Glutamatergic neuron (in vitro differentiated cells): Measurements from ENCODE around the gene ZNF837. TPM values are rescaled to one million over a fixed set of nuclear protein-coding genes. Genes with fewer than 3 reads are reported as not detected.
A peak's percentile ranks its signal among the peaks of the same experiment; 100 is the strongest.

Experiments
- DNase-seq: peaks from one replicate; pipeline ENCODE4 v3.0.0; 2022
- H3K27ac Mint-ChIP-seq: one replicate; pipeline ENCODE4 v1.8.0; 2020; ENCODE audit warnings: mild to moderate bottlenecking, mixed read lengths, inconsistent platforms; ENCODE audit not compliant: unreplicated experiment
- H3K27me3 Mint-ChIP-seq: one replicate; pipeline ENCODE4 v1.8.0; 2020; ENCODE audit warnings: mild to moderate bottlenecking, moderate library complexity, mixed read lengths, inconsistent platforms; ENCODE audit not compliant: unreplicated experiment
- H3K36me3 Mint-ChIP-seq: one replicate; pipeline ENCODE4 v1.8.0; 2020; ENCODE audit warnings: mild to moderate bottlenecking, mixed read lengths, inconsistent platforms; ENCODE audit not compliant: unreplicated experiment
- H3K4me1 Mint-ChIP-seq: one replicate; pipeline ENCODE4 v1.8.0; 2020; ENCODE audit warnings: mild to moderate bottlenecking, low read depth, mixed read lengths, inconsistent platforms; ENCODE audit not compliant: unreplicated experiment
- H3K4me3 Mint-ChIP-seq: one replicate; pipeline ENCODE4 v1.8.0; 2020; ENCODE audit warnings: mild to moderate bottlenecking, mixed read lengths, inconsistent platforms; ENCODE audit not compliant: unreplicated experiment
- H3K9me3 Mint-ChIP-seq: one replicate; pipeline ENCODE4 v1.8.0; 2020; ENCODE audit warnings: mild to moderate bottlenecking, moderate library complexity, mixed read lengths, inconsistent platforms; ENCODE audit not compliant: unreplicated experiment
- total RNA-seq: library from RNA; stranded (reverse); fragmentation: NEBNext Ultra II Directional; extraction: Animal tissue kit (Norgen Biotek cat#: 25700); gene quantifications from one replicate; pipeline ENCODE4 v1.2.1, GENCODE V29; 2021; ENCODE audit not compliant: unreplicated experiment
- TF ChIP-seq, protein P1 (sequence below): fragments of 200-600 bp; sonication (generic); IDR thresholded peaks from one replicate; pipeline ENCODE4 v1.5.0; 2021; ENCODE audit not compliant: partially characterized antibody, unreplicated experiment

Gene ZNF837
- total RNA-seq, 1 donor from 2014 or later, result 2.0 TPM

DNA sequence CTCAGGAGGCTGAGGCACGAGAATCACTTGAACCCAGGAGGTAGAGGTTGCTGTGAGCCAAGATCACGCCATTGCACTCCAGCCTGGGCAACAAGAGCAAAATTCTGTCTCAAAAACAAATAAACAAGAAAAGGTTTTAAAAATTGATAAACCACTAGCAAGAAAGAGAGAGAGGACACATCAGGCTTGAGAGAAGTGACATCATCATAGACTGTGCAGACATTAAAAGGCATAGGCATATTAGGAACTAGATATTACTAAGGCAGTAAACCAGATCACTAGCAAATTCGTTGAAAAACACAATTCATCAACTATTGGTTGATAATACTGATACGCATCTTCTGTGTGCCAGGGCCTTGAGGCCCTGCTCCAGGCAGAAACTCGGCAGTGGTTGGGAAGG, 35.3 kb downstream of the ZNF837 start:
- Mint-ChIP-seq H3K27ac (peak overlapping the region; percentile 18), H3K36me3 (peaks cover 20% of the 10 kb centered on the region), H3K27me3 (peaks cover 5% of the 10 kb centered on the region), H3K4me3 (peak overlapping the region; percentile 91), H3K9me3 (peaks cover 11% of the 10 kb centered on the region), H3K4me1 (peaks cover 7% of the 10 kb centered on the region)
- no peak for DNase-seq
- TF ChIP-seq, protein P1, sequence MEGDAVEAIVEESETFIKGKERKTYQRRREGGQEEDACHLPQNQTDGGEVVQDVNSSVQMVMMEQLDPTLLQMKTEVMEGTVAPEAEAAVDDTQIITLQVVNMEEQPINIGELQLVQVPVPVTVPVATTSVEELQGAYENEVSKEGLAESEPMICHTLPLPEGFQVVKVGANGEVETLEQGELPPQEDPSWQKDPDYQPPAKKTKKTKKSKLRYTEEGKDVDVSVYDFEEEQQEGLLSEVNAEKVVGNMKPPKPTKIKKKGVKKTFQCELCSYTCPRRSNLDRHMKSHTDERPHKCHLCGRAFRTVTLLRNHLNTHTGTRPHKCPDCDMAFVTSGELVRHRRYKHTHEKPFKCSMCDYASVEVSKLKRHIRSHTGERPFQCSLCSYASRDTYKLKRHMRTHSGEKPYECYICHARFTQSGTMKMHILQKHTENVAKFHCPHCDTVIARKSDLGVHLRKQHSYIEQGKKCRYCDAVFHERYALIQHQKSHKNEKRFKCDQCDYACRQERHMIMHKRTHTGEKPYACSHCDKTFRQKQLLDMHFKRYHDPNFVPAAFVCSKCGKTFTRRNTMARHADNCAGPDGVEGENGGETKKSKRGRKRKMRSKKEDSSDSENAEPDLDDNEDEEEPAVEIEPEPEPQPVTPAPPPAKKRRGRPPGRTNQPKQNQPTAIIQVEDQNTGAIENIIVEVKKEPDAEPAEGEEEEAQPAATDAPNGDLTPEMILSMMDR, result no peak

DNA sequence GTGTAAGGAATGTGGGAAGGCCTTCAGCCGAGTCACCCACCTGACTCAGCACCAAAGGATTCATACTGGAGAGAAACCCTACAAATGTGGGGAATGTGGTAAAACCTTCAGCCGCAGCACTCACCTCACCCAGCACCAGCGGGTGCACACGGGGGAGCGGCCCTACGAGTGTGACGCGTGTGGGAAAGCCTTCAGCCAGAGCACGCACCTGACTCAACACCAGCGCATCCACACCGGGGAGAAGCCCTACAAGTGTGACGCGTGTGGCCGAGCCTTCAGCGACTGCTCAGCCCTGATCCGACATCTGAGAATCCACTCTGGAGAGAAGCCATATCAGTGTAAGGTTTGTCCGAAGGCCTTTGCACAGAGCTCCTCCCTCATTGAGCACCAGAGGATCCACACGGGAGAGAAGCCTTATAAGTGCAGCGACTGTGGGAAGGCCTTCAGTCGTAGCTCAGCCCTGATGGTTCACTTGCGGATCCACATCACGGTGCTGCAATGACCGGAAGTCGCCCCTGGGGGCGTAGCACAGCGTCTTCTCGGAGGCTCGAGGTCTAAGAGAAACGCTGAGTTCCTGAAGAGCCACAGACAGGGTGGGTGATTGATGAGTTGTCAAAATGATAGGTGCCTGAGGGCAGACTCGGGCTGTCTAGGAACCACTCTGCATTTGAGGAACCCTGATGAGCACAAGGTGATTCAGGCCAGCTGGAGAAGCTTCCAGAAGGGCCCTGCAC, 41.8 kb downstream of the ZNF837 start:
- Mint-ChIP-seq H3K4me1 (no peaks in the 10 kb centered on the region), H3K9me3 (peaks cover 3% of the 10 kb centered on the region), H3K4me3 (no peak overlapping the region), H3K27me3 (peaks cover 8% of the 10 kb centered on the region), H3K36me3 (peaks cover 15% of the 10 kb centered on the region), H3K27ac (no peak overlapping the region)
- no peak for DNase-seq
- TF ChIP-seq, protein P1, result no peak

DNA sequence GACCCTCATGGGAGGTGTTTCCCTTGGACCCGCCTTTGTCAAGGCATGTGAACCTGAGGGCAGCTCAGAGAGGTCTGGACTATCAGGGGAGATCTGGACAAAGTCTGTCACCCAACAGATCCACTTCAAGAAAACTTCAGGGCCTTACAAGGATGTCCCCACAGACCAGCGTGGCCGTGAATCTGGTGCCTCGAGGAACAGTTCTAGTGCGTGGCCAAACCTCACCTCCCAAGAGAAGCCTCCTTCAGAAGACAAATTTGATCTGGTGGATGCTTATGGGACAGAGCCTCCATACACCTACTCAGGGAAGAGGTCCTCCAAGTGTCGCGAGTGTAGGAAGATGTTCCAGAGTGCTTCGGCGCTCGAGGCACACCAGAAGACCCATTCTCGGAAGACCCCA, 42.5 kb downstream of the ZNF837 start:
- no peak for DNase-seq
- H3K27me3 Mint-ChIP-seq, result peaks cover 9% of the 10 kb centered on the region
- H3K36me3 Mint-ChIP-seq, result peaks cover 15% of the 10 kb centered on the region
- no peak overlapping the region for H3K4me3 Mint-ChIP-seq
- H3K4me1 Mint-ChIP-seq, result no peaks in the 10 kb centered on the region
- peaks cover 1% of the 10 kb centered on the region for H3K9me3 Mint-ChIP-seq
- no peak overlapping the region for H3K27ac Mint-ChIP-seq
- TF ChIP-seq, protein P1, result no peak

DNA sequence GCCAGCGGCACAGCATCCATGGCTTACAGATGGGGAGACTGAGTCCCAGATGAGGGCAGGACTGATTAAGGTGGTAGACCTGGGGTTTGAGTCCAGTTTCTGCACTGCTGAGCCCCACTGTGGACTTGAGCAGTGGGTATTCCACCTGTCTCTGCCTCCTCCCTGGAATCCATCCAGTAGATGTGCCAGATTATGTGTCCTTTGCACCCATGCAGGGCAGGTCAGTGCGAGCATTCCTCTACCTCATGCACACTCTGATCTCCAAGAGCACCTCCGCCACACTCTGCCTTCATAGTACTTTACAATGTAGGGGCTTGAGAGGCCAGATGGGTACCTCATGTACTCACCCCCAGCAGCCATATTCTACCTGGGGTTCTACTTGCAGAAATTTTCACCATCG, 44.0 kb downstream of the ZNF837 start:
- H3K27ac Mint-ChIP-seq, result no peak overlapping the region
- H3K9me3 Mint-ChIP-seq, result no peaks in the 10 kb centered on the region
- no peaks in the 10 kb centered on the region for H3K4me1 Mint-ChIP-seq
- peaks cover 11% of the 10 kb centered on the region for H3K27me3 Mint-ChIP-seq
- H3K4me3 Mint-ChIP-seq, result no peak overlapping the region
- no peak for DNase-seq
- TF ChIP-seq, protein P1, result no peak
- H3K36me3 Mint-ChIP-seq, result peaks cover 6% of the 10 kb centered on the region

DNA sequence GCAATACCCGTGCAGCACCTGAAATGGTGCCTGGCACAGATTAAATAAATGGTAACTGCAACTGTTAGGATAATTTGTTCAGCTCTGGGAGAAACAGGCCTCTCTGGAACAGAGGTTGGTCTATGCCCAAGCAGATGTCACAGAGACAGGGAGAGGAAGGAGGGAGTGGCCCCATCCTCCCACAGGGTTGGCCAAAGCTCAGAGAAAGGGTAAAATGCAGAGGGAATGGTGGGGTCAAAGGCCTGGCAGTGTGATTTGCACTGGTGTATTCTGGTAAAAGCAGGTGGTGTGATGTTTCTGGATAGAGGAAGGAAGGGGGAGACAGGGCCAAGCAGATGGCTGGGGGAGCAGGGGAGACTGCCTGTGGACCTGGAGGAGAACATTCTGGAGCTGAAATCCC, 44.6 kb downstream of the ZNF837 start:
- TF ChIP-seq, protein P1, result no peak
- Mint-ChIP-seq H3K36me3 (peaks cover 5% of the 10 kb centered on the region), H3K4me3 (no peak overlapping the region), H3K9me3 (no peaks in the 10 kb centered on the region), H3K27ac (no peak overlapping the region), H3K27me3 (peaks cover 11% of the 10 kb centered on the region), H3K4me1 (no peaks in the 10 kb centered on the region)
- no peak for DNase-seq
